Stimulated activated naive B cell treated with anti-CD40 and anti-IgM and Interleukin-4, amounts not matched to agents 10 μg/mL and 1 μg/mL and 100 μg/mL, for 72 hours (primary cell): ENCODE results near the gene FOXE3.

Experiments
- ATAC-seq, 2 donors: fragments of 150-1000 bp; cut with Tn5 transposase; replicated peaks; 2 replicates each; pipeline ENCODE4 v1.10.0; 2021; ENCODE audit warnings: moderate library complexity in 1 of 2
- DNase-seq: peaks from one replicate; pipeline ENCODE4 v3.0.0; 2021
- H3K27ac Mint-ChIP-seq: one replicate; pipeline ENCODE4 v1.8.0; 2022; ENCODE audit warnings: mild to moderate bottlenecking, mixed read lengths
- H3K27me3 Mint-ChIP-seq, 2 donors: one replicate each; pipeline ENCODE4 v1.8.0; 2022; ENCODE audit warnings: mixed read lengths in 2 of 2
- H3K36me3 Mint-ChIP-seq, 2 donors: one replicate each; pipeline ENCODE4 v1.8.0; 2022; ENCODE audit warnings: mixed read lengths in 2 of 2, mild to moderate bottlenecking in 1 of 2
- H3K4me1 Mint-ChIP-seq, 2 donors: one replicate each; pipeline ENCODE4 v1.8.0; 2022; ENCODE audit warnings: mixed read lengths in 2 of 2, mild to moderate bottlenecking in 1 of 2
- H3K4me3 Mint-ChIP-seq, 2 donors: one replicate each; pipeline ENCODE4 v1.8.0; 2022; ENCODE audit warnings: mild to moderate bottlenecking in 2 of 2, mixed read lengths in 2 of 2, moderate library complexity in 1 of 2
- H3K9me3 Mint-ChIP-seq, 2 donors: one replicate each; pipeline ENCODE4 v1.8.0; 2022; ENCODE audit warnings: mixed read lengths in 2 of 2, mild to moderate bottlenecking in 1 of 2

The FOXE3 gene

GRCh38 chr1:47416319-47417169 is 459 bp downstream of the FOXE3 start:
- Mint-ChIP-seq H3K27ac (no peak overlapping the region), H3K9me3 (no peaks in the 10 kb centered on the region), H3K27me3 (peaks cover 63 to 67% of the 10 kb centered on the region in 2 donors), H3K4me3 (peak overlapping the region in 1 of 2 donors; percentile 73), H3K4me1 (peaks cover 7 to 11% of the 10 kb centered on the region in 2 donors), H3K36me3 (peaks cover 0 to 6% of the 10 kb centered on the region in 2 donors)
- DNase-seq = no peak
- ATAC-seq = no peak

DNA sequence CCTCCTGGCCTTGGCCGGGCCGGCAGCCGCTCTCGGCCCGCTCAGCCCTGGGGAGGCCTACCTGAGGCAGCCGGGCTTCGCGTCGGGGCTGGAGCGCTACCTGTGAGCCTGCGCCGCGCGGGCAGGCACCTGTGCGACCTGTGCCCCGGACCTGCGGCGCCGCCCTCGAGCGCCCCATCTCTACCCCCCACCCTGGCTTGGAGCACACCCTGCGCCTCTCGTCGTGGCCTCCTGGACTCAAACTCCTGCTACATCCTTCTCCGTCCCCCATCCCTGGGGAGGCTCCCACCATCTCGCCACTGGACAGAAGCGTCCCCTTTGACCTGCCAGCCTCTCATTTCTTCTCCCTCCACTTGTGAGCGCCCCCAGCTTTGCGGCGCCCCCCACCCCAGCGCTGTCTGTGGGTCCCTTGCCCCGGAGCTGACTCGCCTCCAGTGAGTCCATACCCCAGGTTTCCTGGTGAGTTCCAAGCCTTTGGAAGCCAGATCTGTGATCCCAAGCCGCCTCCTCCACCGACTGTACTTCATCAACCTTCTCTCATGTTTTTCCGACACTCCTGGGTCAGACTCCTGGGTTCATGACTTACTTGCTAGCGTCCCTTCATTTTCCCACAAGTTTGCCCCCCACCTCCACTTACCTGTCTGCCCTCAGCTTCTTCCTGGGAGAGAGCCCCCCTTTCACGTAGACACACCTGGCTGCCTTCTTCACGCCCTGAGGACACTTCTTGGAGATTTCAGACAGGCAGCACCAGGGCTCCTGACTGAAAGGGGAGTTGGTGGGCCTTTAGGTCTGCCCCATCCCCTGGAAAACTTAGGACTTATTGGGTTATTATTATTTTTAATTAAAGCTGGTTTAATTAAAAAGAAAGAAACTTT is 1.3 kb downstream of the FOXE3 start:
- Mint-ChIP-seq H3K36me3 (peaks cover 0 to 6% of the 10 kb centered on the region in 2 donors), H3K27ac (peak overlapping the region; percentile 88), H3K4me3 (peak overlapping the region; percentile 44 to 65), H3K9me3 (no peaks in the 10 kb centered on the region), H3K27me3 (peaks cover 64 to 68% of the 10 kb centered on the region in 2 donors), H3K4me1 (peaks cover 7 to 11% of the 10 kb centered on the region in 2 donors)
- DNase-seq (no peak), ATAC-seq (no peak)

DNA sequence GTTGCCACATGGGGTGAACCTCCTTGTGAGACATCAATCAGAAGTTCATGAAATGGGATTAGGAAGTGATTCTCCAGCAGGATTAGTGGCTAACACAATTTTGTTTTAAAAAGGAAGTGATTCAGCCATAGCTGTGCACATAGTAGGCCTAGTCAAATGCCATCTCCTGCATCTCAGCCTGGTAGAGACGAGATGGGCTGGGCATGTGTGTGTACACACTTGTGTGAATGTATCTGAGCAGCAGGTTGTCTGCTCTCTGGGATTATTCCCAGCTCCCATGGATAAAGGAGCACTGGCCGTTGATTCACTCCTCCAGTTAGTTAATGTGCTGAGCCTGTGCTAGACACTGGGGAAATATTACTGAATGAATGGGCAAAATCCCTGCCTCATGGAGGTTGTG is 2.0 kb downstream of the FOXE3 start:
- H3K36me3 Mint-ChIP-seq = peaks cover 0 to 6% of the 10 kb centered on the region in 2 donors
- no peak overlapping the region for H3K4me3 Mint-ChIP-seq
- H3K4me1 Mint-ChIP-seq = peaks cover 7 to 11% of the 10 kb centered on the region in 2 donors
- H3K9me3 Mint-ChIP-seq = no peaks in the 10 kb centered on the region
- DNase-seq = no peak
- no peak for ATAC-seq
- peaks cover 63 to 68% of the 10 kb centered on the region in 2 donors for H3K27me3 Mint-ChIP-seq
- no peak overlapping the region for H3K27ac Mint-ChIP-seq

GRCh38 chr1:47418681-47419325 is 2.7 kb downstream of the FOXE3 start:
- H3K36me3 Mint-ChIP-seq = peaks cover 0 to 6% of the 10 kb centered on the region in 2 donors
- H3K4me3 Mint-ChIP-seq = no peak overlapping the region
- H3K9me3 Mint-ChIP-seq = no peaks in the 10 kb centered on the region
- no peak overlapping the region for H3K27ac Mint-ChIP-seq
- ATAC-seq = no peak
- H3K4me1 Mint-ChIP-seq = peaks cover 7 to 11% of the 10 kb centered on the region in 2 donors
- no peak for DNase-seq
- peaks cover 56 to 61% of the 10 kb centered on the region in 2 donors for H3K27me3 Mint-ChIP-seq

GRCh38 chr1:47420547-47420946 is 4.5 kb downstream of the FOXE3 start:
- H3K4me3 Mint-ChIP-seq = no peak overlapping the region

DNA sequence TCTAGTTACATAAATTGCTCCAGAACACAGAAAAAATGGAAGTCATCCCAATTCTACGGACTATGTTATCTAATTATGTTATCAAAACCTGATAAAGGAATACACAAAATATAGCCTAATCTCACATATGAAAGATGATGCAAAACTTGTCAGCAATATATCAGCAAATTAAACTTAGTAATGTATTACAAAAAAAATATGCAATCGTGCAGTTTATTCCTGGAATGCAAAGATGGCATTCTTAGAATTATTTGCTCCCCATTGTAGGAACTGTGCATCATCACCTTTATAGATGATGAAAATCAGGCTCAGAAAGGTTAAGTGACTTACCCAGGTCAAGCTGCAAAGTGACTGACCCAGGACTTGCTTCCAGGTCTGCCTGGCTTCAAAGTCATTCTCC is 7.8 kb downstream of the FOXE3 start:
- H3K27ac Mint-ChIP-seq = no peak overlapping the region
- DNase-seq (no peak), ATAC-seq (no peak)
- no peaks in the 10 kb centered on the region for H3K9me3 Mint-ChIP-seq
- H3K36me3 Mint-ChIP-seq = no peaks in the 10 kb centered on the region
- H3K4me1 Mint-ChIP-seq = no peaks in the 10 kb centered on the region
- H3K27me3 Mint-ChIP-seq = peaks cover 36 to 46% of the 10 kb centered on the region in 2 donors
- no peak overlapping the region for H3K4me3 Mint-ChIP-seq

More at GRCh38 chr1:47420547-47420946, 4.5 kb downstream of the FOXE3 start:
- H3K4me1 Mint-ChIP-seq = peaks cover 7 to 11% of the 10 kb centered on the region in 2 donors
- ATAC-seq (no peak), DNase-seq (no peak)
- H3K9me3 Mint-ChIP-seq = no peaks in the 10 kb centered on the region
- H3K27ac Mint-ChIP-seq = no peak overlapping the region
- peaks cover 56 to 62% of the 10 kb centered on the region in 2 donors for H3K27me3 Mint-ChIP-seq
- H3K36me3 Mint-ChIP-seq = peaks cover 0 to 6% of the 10 kb centered on the region in 2 donors

DNA sequence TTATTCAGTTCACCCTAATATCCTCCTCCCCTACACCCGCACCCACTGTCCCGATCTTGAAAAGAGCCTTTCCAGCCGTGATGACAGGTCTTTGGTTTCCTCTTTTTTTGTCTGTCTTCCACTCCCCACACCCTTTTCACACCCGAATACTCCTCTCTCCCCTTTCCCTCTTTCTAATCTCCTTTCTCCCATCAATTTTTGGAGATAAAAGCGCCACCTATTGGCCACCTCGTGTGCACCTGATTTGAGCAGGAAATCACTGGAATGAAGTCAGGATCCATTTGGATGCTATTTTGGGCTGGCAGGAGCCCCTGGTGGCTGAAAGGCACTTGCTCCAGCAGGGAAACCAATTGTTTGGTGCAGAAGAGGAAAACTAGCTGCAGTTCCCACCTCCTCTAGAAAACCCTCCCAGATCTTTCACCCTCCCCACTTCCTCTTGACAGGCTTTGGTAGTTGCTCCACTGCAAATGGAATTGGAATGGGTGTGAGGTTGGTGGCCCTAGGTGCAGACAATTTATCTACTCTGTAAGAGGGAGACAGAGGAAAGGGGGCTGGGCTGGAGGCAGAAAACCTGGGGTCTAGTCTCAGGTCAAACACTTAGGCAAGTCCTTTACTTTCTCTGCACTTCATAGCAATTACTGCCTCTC is 8.4 kb downstream of the FOXE3 start:
- Mint-ChIP-seq H3K4me1 (no peaks in the 10 kb centered on the region), H3K27me3 (peaks cover 31 to 46% of the 10 kb centered on the region in 2 donors), H3K4me3 (no peak overlapping the region), H3K27ac (no peak overlapping the region), H3K36me3 (no peaks in the 10 kb centered on the region), H3K9me3 (no peaks in the 10 kb centered on the region)
- no peak for DNase-seq
- ATAC-seq = no peak

DNA sequence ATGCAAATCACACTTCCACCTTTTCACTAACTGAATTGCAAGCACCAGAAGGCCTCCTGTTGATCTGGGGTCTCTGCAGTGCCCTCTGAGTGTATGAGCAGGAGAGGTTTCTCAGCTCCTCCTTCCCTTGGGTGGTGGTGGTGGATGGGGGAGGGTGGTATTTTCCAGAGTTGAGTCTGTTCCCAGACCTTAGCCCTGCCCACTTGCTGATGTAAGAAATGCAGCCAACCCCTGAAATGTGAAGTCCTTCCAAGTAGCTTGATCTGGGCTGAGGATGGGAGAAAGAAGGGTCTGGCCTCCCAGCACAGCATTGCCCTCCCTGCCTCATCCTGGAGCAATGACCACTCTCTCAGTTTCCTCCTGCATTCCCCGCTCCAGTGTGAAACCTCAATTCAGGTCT is 15.4 kb downstream of the FOXE3 start:
- DNase-seq (no peak), ATAC-seq (no peak)
- no peak overlapping the region for H3K4me3 Mint-ChIP-seq
- peaks cover 29 to 35% of the 10 kb centered on the region in 2 donors for H3K4me1 Mint-ChIP-seq
- H3K36me3 Mint-ChIP-seq = peaks cover 1 to 3% of the 10 kb centered on the region in 2 donors
- H3K9me3 Mint-ChIP-seq = no peaks in the 10 kb centered on the region
- H3K27me3 Mint-ChIP-seq = peaks cover 53 to 71% of the 10 kb centered on the region in 2 donors
- H3K27ac Mint-ChIP-seq = no peak overlapping the region

- H3K4me1 Mint-ChIP-seq = peaks cover 31 to 40% of the 10 kb centered on the region in 2 donors
- ATAC-seq (peak; percentile 21 to 36), DNase-seq (no peak)
- no peaks in the 10 kb centered on the region for H3K9me3 Mint-ChIP-seq
- H3K4me3 Mint-ChIP-seq = peak overlapping the region; percentile 60 to 62
- peak overlapping the region; percentile 14 for H3K27ac Mint-ChIP-seq
- H3K27me3 Mint-ChIP-seq = peaks cover 56 to 69% of the 10 kb centered on the region in 2 donors
- peaks cover 1 to 3% of the 10 kb centered on the region in 2 donors for H3K36me3 Mint-ChIP-seq
These were observed 16.3 kb downstream of the FOXE3 start for GRCh38 chr1:47432071-47433036.

DNA sequence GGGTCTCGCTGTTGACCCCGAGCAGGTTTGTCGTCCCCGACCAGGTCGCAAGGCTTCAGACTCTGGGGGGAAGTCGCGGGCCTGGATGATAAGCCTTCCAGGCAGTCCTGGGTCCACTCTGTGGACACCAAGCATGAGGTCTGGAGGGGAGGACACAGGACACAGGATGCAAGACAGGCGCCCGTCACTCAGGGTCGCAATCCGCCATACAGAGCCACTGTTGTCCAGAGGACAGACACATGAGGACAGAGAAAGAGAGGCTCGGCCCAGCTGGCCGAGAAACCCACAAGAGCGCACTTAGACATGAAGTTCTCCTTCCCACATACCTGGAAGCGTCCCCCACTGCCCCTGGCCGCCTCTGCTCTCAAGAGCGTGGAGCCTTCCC is 16.9 kb downstream of the FOXE3 start:
- peaks cover 1 to 3% of the 10 kb centered on the region in 2 donors for H3K36me3 Mint-ChIP-seq
- peaks cover 56 to 65% of the 10 kb centered on the region in 2 donors for H3K27me3 Mint-ChIP-seq
- H3K4me1 Mint-ChIP-seq = peaks cover 31 to 40% of the 10 kb centered on the region in 2 donors
- DNase-seq = no peak
- H3K27ac Mint-ChIP-seq = peak overlapping the region; percentile 14
- no peaks in the 10 kb centered on the region for H3K9me3 Mint-ChIP-seq
- peak overlapping the region; percentile 60 to 62 for H3K4me3 Mint-ChIP-seq
- no peak for ATAC-seq

GRCh38 chr1:47433477-47434050 is 17.5 kb downstream of the FOXE3 start:
- H3K27ac Mint-ChIP-seq = peak overlapping the region; percentile 88
- H3K9me3 Mint-ChIP-seq = no peaks in the 10 kb centered on the region
- no peak for ATAC-seq

GRCh38 chr1:47434051-47434842 is 18.2 kb downstream of the FOXE3 start:
- Mint-ChIP-seq H3K9me3 (no peaks in the 10 kb centered on the region), H3K4me1 (peaks cover 31 to 40% of the 10 kb centered on the region in 2 donors), H3K27ac (peak overlapping the region; percentile 88), H3K4me3 (peak overlapping the region; percentile 2 to 60), H3K36me3 (peaks cover 1 to 3% of the 10 kb centered on the region in 2 donors), H3K27me3 (peaks cover 51 to 58% of the 10 kb centered on the region in 2 donors)
- no peak for DNase-seq
- no peak for ATAC-seq

More at GRCh38 chr1:47433477-47434050, 17.5 kb downstream of the FOXE3 start:
- Mint-ChIP-seq H3K4me3 (peak overlapping the region; percentile 60 to 62), H3K36me3 (peaks cover 1 to 3% of the 10 kb centered on the region in 2 donors), H3K4me1 (peaks cover 31 to 40% of the 10 kb centered on the region in 2 donors), H3K27me3 (peaks cover 54 to 64% of the 10 kb centered on the region in 2 donors)
- DNase-seq = no peak
